ENCODE measurements around the gene SCUBE1. TPM values are rescaled to one million over a fixed set of nuclear protein-coding genes. Genes with fewer than 3 reads are reported as not detected.
A peak's percentile ranks its signal among the peaks of the same experiment; 100 is the strongest.

SCUBE1 gene
- total RNA-seq, 3 donors from 2014 or later (not counting 1 experiment from before 2014, with no cell fraction given) = 0.05 to 1.2 (median 0.11) TPM

DNA sequence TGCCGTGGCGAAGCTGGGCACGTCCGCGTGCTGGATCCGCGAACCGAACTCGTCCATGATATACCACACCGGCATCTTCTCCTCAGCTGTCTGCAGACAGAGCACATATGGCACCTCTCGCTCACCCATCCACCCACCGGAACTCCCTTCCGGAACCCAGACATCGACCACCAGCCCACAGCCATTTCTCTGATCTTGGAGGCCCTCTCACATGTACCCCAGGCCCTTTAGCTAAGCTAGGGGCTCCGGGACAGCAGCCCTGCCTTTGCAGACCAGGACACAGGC is 163.3 kb downstream of the SCUBE1 start:
- H3K4me3 ChIP-seq (ENCODE audit: low read length) = no peak overlapping the region
- H3K4me1 ChIP-seq (ENCODE audit: control insufficient read depth, insufficient read depth, low read length) = no peaks in the 10 kb centered on the region
- H3K9me3 ChIP-seq (ENCODE audit: control insufficient read depth, insufficient read depth, low read length) = no peaks in the 10 kb centered on the region
- TF ChIP-seq, protein P1, sequence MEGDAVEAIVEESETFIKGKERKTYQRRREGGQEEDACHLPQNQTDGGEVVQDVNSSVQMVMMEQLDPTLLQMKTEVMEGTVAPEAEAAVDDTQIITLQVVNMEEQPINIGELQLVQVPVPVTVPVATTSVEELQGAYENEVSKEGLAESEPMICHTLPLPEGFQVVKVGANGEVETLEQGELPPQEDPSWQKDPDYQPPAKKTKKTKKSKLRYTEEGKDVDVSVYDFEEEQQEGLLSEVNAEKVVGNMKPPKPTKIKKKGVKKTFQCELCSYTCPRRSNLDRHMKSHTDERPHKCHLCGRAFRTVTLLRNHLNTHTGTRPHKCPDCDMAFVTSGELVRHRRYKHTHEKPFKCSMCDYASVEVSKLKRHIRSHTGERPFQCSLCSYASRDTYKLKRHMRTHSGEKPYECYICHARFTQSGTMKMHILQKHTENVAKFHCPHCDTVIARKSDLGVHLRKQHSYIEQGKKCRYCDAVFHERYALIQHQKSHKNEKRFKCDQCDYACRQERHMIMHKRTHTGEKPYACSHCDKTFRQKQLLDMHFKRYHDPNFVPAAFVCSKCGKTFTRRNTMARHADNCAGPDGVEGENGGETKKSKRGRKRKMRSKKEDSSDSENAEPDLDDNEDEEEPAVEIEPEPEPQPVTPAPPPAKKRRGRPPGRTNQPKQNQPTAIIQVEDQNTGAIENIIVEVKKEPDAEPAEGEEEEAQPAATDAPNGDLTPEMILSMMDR (IDR thresholded peaks at IDR 0.05) = no peak
- intact Hi-C loops (cut with micrococcal nuclease) = no loop called here
- ATAC-seq = no peak
- Mint-ChIP-seq H3K27ac (no peak overlapping the region), H3K4me1 (peaks cover 11 to 13% of the 10 kb centered on the region in 2 donors), H3K9me3 (no peaks in the 10 kb centered on the region), H3K27me3 (ENCODE audit: low read depth in 2 of 2) (no peaks in the 10 kb centered on the region), H3K36me3 (no peaks in the 10 kb centered on the region), H3K4me3 (no peak overlapping the region)
- no peak overlapping the region for H3K27ac ChIP-seq (ENCODE audit: low read length)
- 98% methylated on average over 15 of the region's 15 CpGs for WGBS (ENCODE audit: insufficient coverage)
- no peaks in the 10 kb centered on the region for H3K27me3 ChIP-seq (ENCODE audit: control insufficient read depth, insufficient read depth, low read length)
- DNase-seq = no peak
- H3K36me3 ChIP-seq (ENCODE audit: control insufficient read depth, insufficient read depth, low read length) = peaks cover 9% of the 10 kb centered on the region

DNA sequence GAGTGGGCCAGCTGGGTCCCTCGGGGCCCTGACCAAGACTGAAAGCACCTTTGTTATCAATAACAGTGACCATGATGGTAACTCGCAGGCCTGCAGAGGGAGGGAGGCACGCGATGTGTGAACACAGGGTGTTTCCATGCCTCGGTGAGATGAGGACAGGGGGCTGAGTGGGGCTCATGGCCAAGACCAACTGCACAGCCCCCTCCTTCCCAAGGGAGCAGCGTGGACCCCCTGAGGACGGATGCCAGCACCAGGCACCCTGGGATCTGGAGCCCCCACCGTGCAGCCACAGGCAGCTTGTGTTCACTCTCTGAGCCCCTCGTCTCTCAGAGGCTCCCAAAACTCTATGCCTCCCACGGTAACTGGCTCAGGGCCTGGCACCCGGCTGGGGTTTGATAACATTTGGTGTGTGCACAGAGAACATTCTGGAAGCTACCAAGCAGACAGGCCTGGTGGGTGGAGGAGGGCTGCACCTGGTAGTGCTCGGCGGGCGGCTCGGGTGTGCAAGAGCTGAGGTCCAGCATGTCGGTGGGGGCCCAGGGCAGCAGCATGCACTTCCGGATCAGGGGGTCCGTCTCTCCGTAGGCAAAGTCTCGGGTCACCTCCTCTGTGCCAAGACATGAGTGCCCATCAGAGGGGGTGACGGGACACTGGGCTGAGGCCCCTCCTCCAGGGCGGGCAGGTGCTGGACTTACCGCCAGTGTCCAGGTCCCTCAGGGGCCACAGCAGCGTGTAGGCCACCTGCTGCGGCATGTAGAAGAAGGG is 163.8 kb downstream of the SCUBE1 start:
- H3K4me3 Mint-ChIP-seq = no peak overlapping the region
- H3K27ac Mint-ChIP-seq = no peak overlapping the region
- H3K27me3 ChIP-seq (ENCODE audit: control insufficient read depth, insufficient read depth, low read length) = no peaks in the 10 kb centered on the region
- H3K9me3 ChIP-seq (ENCODE audit: control insufficient read depth, insufficient read depth, low read length) = no peaks in the 10 kb centered on the region
- no peaks in the 10 kb centered on the region for H3K36me3 Mint-ChIP-seq
- H3K4me1 ChIP-seq (ENCODE audit: control insufficient read depth, insufficient read depth, low read length) = no peaks in the 10 kb centered on the region
- no peaks in the 10 kb centered on the region for H3K27me3 Mint-ChIP-seq (ENCODE audit: low read depth in 2 of 2)
- peaks cover 11% of the 10 kb centered on the region for H3K36me3 ChIP-seq (ENCODE audit: control insufficient read depth, insufficient read depth, low read length)
- no peaks in the 10 kb centered on the region for H3K9me3 Mint-ChIP-seq
- no peak overlapping the region for H3K4me3 ChIP-seq (ENCODE audit: low read length)
- H3K4me1 Mint-ChIP-seq = peaks cover 8 to 12% of the 10 kb centered on the region in 2 donors
- no peak overlapping the region for H3K27ac ChIP-seq (ENCODE audit: low read length)
- intact Hi-C loops (cut with micrococcal nuclease) = no loop called here
- DNase-seq (no peak), ATAC-seq (no peak)
- TF ChIP-seq, protein P1 (IDR thresholded peaks at IDR 0.05) = no peak
- 98% methylated on average over 25 of the region's 25 CpGs for WGBS (ENCODE audit: insufficient coverage)

DNA sequence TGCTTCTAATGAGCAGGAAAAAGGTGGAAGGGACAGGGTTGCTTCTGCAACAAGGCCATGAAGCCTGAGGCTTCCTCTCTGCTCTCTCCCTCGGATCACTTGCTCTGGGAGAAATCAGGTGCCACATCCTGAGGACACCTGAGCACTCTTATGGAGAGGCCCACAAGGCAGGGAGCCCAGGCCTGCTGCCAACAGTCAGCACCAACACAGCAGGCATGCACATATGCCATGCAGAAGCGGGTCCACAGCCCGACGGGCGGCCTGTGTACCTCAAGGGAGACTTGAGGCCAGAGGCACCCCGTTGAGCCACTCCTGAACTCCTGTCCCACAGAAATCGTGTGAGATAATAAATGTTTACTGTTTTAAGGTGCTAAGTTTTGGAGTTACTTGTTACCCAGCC is 165.7 kb downstream of the SCUBE1 start:
- no peak for ATAC-seq
- no peaks in the 10 kb centered on the region for H3K4me1 ChIP-seq (ENCODE audit: control insufficient read depth, insufficient read depth, low read length)
- Mint-ChIP-seq H3K4me3 (no peak overlapping the region), H3K27me3 (ENCODE audit: low read depth in 2 of 2) (no peaks in the 10 kb centered on the region), H3K36me3 (no peaks in the 10 kb centered on the region), H3K9me3 (no peaks in the 10 kb centered on the region), H3K4me1 (peaks cover 4 to 8% of the 10 kb centered on the region in 2 donors), H3K27ac (no peak overlapping the region)
- intact Hi-C loops (cut with micrococcal nuclease) = no loop called here
- no peak overlapping the region for H3K27ac ChIP-seq (ENCODE audit: low read length)
- no peaks in the 10 kb centered on the region for H3K9me3 ChIP-seq (ENCODE audit: control insufficient read depth, insufficient read depth, low read length)
- H3K27me3 ChIP-seq (ENCODE audit: control insufficient read depth, insufficient read depth, low read length) = no peaks in the 10 kb centered on the region
- no peak overlapping the region for H3K4me3 ChIP-seq (ENCODE audit: low read length)
- peaks cover 23% of the 10 kb centered on the region for H3K36me3 ChIP-seq (ENCODE audit: control insufficient read depth, insufficient read depth, low read length)
- WGBS (ENCODE audit: insufficient coverage) = 91% methylated on average over 7 of the region's 7 CpGs
- no peak for DNase-seq
- TF ChIP-seq, protein P1 (IDR thresholded peaks at IDR 0.05) = no peak

DNA sequence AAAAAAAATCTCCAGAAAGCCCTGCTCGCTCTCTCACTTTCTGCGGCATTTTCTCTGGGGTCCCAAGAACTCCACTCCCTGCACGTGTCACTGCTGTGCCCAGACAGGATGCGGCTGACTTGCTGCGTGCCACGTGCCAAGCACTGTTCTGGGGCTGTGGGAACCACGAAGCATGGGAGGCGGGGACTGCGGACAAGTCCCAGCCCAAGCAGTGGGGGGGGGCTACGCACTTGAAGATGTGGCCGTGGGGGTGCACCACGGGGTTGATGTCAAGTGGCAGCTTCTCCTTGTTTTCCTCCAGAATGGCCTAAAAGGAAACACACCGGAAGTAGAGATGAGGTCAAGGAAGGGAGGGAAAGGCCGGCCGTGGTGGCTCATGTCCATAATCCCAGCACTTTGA is 167.1 kb downstream of the SCUBE1 start:
- no peak overlapping the region for H3K27ac ChIP-seq (ENCODE audit: low read length)
- no peaks in the 10 kb centered on the region for H3K36me3 Mint-ChIP-seq

More for the DNA sequence above, 167.1 kb downstream of the SCUBE1 start:
- TF ChIP-seq, protein P1 (IDR thresholded peaks at IDR 0.05) = no peak
- Mint-ChIP-seq H3K27ac (peak overlapping the region in 1 of 2 donors; percentile 68), H3K27me3 (ENCODE audit: low read depth in 2 of 2) (no peaks in the 10 kb centered on the region), H3K4me1 (peaks cover 4 to 8% of the 10 kb centered on the region in 2 donors), H3K9me3 (no peaks in the 10 kb centered on the region), H3K4me3 (peak overlapping the region; percentile 37)
- ATAC-seq = peak in 1 of 3 donors; percentile 92
- intact Hi-C loops (cut with micrococcal nuclease) = no loop called here
- Histone ChIP-seq H3K4me3 (ENCODE audit: low read length) (no peak overlapping the region), H3K9me3 (ENCODE audit: control insufficient read depth, insufficient read depth, low read length) (no peaks in the 10 kb centered on the region), H3K36me3 (ENCODE audit: control insufficient read depth, insufficient read depth, low read length) (peaks cover 27% of the 10 kb centered on the region), H3K4me1 (ENCODE audit: control insufficient read depth, insufficient read depth, low read length) (peaks cover 7% of the 10 kb centered on the region), H3K27me3 (ENCODE audit: control insufficient read depth, insufficient read depth, low read length) (no peaks in the 10 kb centered on the region)
- no peak for DNase-seq
- 56% methylated on average over 13 of the region's 15 CpGs for WGBS (ENCODE audit: insufficient coverage)
